Eye (tissue), 1 donor: Measurements from ENCODE around the gene SLC6A12.

Experiments used
- DNase-seq: peaks from one replicate; pipeline ENCODE4 v3.0.0-alpha.2; 2015

Gene SLC6A12

GRCh38 chr12:212715-213526 is 1.0 kb downstream of the SLC6A12 start:
- no peak for DNase-seq

GRCh38 chr12:212415-212714 is 1.6 kb downstream of the SLC6A12 start:
- DNase-seq, result no peak

- DNase-seq, result no peak
These were observed 2.1 kb downstream of the SLC6A12 start for GRCh38 chr12:211639-212414.

GRCh38 chr12:211142-211465 is 2.9 kb downstream of the SLC6A12 start:
- DNase-seq, result no peak

GRCh38 chr12:210277-211141 is 3.4 kb downstream of the SLC6A12 start:
- no peak for DNase-seq

GRCh38 chr12:209851-210250 is 4.1 kb downstream of the SLC6A12 start:
- no peak for DNase-seq

- DNase-seq, result no peak
These were observed 4.7 kb downstream of the SLC6A12 start for GRCh38 chr12:209246-209645.

GRCh38 chr12:208813-209212 is 5.1 kb downstream of the SLC6A12 start:
- DNase-seq, result no peak

GRCh38 chr12:207804-208203 is 6.2 kb downstream of the SLC6A12 start:
- no peak for DNase-seq

GRCh38 chr12:206746-207440 is 7.1 kb downstream of the SLC6A12 start:
- DNase-seq, result no peak

GRCh38 chr12:205026-205425 is 8.9 kb downstream of the SLC6A12 start:
- no peak for DNase-seq

GRCh38 chr12:204261-204678 is 9.7 kb downstream of the SLC6A12 start:
- DNase-seq, result no peak

- DNase-seq, result peak; percentile 70
These were observed 10.3 kb downstream of the SLC6A12 start for GRCh38 chr12:203462-204260.

GRCh38 chr12:203074-203461 is 10.9 kb downstream of the SLC6A12 start:
- DNase-seq, result no peak

- no peak for DNase-seq
These were observed 11.8 kb downstream of the SLC6A12 start for GRCh38 chr12:202081-202731.

- no peak for DNase-seq
These were observed 12.6 kb downstream of the SLC6A12 start for GRCh38 chr12:201361-201760.

- DNase-seq, result no peak
These were observed 15.3 kb downstream of the SLC6A12 start for GRCh38 chr12:198705-199104.

GRCh38 chr12:197911-198695 is 15.9 kb downstream of the SLC6A12 start:
- DNase-seq, result no peak

GRCh38 chr12:197347-197746 is 16.6 kb downstream of the SLC6A12 start:
- DNase-seq, result no peak

GRCh38 chr12:196436-196835 is 17.5 kb downstream of the SLC6A12 start:
- DNase-seq, result no peak

GRCh38 chr12:195951-196350 is 18.0 kb downstream of the SLC6A12 start:
- no peak for DNase-seq
